ENCODE data around the gene RAB11B. TPM values are rescaled to one million over a fixed set of nuclear protein-coding genes. Genes with fewer than 3 reads are reported as not detected.

RAB11B gene
- total and polyA plus RNA-seq, 2 of the 13 experiments (the other 11 are each of a cell fraction or from before 2014, with no cell fraction given): 6.0 to 28.4 TPM

GRCh38 chr19:8363803-8364771, 26.1 kb upstream of the RAB11B start, which contains the start of gene ANGPTL4 (continued):
- TF ChIP-seq ZNF280D (CRISPR knock-in tag; IDR thresholded peaks at IDR 0.05) (0 out of 2 replicates have a peak, but pooled peaks have one; percentile 19), DDIT3 (CRISPR knock-in tag; IDR thresholded peaks at IDR 0.05) (no peak), PAF1 (CRISPR knock-in tag; IDR thresholded peaks at IDR 0.05) (no peak), ZNF709 (CRISPR knock-in tag; IDR thresholded peaks at IDR 0.05) (0 out of 2 replicates have a peak, but pooled peaks have one; percentile 33), ZBTB7B (CRISPR knock-in tag; IDR thresholded peaks at IDR 0.05) (peak; percentile 68; the same call in 1 of the 2 replicates), BCL6 (CRISPR knock-in tag; IDR thresholded peaks at IDR 0.05) (no peak; the same call in 1 of the 2 replicates), POLR2AphosphoS5 (IDR thresholded peaks at IDR 0.05; ENCODE audit: low read depth, low read length) (peak; percentile 87), ZBTB33 (CRISPR knock-in tag; IDR thresholded peaks at IDR 0.05) (peak; percentile 65; the same call in 1 of the 2 replicates), ZFP90 (CRISPR knock-in tag; IDR thresholded peaks at IDR 0.05; ENCODE audit: borderline replicate concordance) (peak; percentile 37; the same call in 1 of the 2 replicates), ZBTB42 (CRISPR knock-in tag; IDR thresholded peaks at IDR 0.05) (0 out of 2 replicates have a peak, but pooled peaks have one; percentile 32), TARDBP (CRISPR knock-in tag; IDR thresholded peaks at IDR 0.05) (peak; percentile 76; the same call in 1 of the 2 replicates), ZNF547 (CRISPR knock-in tag; IDR thresholded peaks at IDR 0.05) (0 out of 2 replicates have a peak, but pooled peaks have one; percentile 30), ZNF274 (CRISPR knock-in tag; IDR thresholded peaks at IDR 0.05) (peak; percentile 77; the same call in 1 of the 2 replicates), ZNF572 (CRISPR knock-in tag; IDR thresholded peaks at IDR 0.05) (peak; percentile 72; the same call in 1 of the 2 replicates), GATA4 (IDR thresholded peaks at IDR 0.05; ENCODE audit: borderline replicate concordance, low read depth) (peak; percentile 32; the same call in 1 of the 2 replicates), TBX2 (CRISPR knock-in tag; IDR thresholded peaks at IDR 0.05; ENCODE audit: borderline replicate concordance) (peak; percentile 58; the same call in 1 of the 2 replicates), RXRA (CRISPR knock-in tag; IDR thresholded peaks at IDR 0.05) (peak; percentile 77; the same call in 1 of the 2 replicates), ZNF556 (CRISPR knock-in tag; IDR thresholded peaks at IDR 0.05; ENCODE audit: borderline replicate concordance) (peak; percentile 73; the same call in 1 of the 2 replicates)
- TF ChIP-seq, protein P1, sequence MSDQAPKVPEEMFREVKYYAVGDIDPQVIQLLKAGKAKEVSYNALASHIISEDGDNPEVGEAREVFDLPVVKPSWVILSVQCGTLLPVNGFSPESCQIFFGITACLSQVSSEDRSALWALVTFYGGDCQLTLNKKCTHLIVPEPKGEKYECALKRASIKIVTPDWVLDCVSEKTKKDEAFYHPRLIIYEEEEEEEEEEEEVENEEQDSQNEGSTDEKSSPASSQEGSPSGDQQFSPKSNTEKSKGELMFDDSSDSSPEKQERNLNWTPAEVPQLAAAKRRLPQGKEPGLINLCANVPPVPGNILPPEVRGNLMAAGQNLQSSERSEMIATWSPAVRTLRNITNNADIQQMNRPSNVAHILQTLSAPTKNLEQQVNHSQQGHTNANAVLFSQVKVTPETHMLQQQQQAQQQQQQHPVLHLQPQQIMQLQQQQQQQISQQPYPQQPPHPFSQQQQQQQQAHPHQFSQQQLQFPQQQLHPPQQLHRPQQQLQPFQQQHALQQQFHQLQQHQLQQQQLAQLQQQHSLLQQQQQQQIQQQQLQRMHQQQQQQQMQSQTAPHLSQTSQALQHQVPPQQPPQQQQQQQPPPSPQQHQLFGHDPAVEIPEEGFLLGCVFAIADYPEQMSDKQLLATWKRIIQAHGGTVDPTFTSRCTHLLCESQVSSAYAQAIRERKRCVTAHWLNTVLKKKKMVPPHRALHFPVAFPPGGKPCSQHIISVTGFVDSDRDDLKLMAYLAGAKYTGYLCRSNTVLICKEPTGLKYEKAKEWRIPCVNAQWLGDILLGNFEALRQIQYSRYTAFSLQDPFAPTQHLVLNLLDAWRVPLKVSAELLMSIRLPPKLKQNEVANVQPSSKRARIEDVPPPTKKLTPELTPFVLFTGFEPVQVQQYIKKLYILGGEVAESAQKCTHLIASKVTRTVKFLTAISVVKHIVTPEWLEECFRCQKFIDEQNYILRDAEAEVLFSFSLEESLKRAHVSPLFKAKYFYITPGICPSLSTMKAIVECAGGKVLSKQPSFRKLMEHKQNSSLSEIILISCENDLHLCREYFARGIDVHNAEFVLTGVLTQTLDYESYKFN (CRISPR knock-in tag; conservative IDR thresholded peaks at IDR 0.05): peak; percentile 27; the same call in 1 of the 2 replicates
